Retinal pigment epithelial cell (primary cell): ENCODE results near the gene DOK5.
"Not testable (repeated sequence)": the region's sequence is repeated elsewhere in the genome, so short reads cannot be mapped to it uniquely, and the experiment has no call there.

Source experiments
- DNase-seq: peaks from one replicate; pipeline ENCODE4 v3.0.0-alpha.2; 2010; ENCODE audit warnings: low read depth
- H3K4me3 ChIP-seq: 2 replicates; pipeline ENCODE4 v1.5.1; 2011; ENCODE audit warnings: mild to moderate bottlenecking, low read length, control low read depth, moderate library complexity
- TF ChIP-seq, protein P1 (sequence below): conservative IDR thresholded peaks from 2 replicates; pipeline ENCODE4 v1.5.1; 2011; ENCODE audit warnings: low read depth, low read length, control low read depth, inconsistent platforms

The DOK5 gene

DNA sequence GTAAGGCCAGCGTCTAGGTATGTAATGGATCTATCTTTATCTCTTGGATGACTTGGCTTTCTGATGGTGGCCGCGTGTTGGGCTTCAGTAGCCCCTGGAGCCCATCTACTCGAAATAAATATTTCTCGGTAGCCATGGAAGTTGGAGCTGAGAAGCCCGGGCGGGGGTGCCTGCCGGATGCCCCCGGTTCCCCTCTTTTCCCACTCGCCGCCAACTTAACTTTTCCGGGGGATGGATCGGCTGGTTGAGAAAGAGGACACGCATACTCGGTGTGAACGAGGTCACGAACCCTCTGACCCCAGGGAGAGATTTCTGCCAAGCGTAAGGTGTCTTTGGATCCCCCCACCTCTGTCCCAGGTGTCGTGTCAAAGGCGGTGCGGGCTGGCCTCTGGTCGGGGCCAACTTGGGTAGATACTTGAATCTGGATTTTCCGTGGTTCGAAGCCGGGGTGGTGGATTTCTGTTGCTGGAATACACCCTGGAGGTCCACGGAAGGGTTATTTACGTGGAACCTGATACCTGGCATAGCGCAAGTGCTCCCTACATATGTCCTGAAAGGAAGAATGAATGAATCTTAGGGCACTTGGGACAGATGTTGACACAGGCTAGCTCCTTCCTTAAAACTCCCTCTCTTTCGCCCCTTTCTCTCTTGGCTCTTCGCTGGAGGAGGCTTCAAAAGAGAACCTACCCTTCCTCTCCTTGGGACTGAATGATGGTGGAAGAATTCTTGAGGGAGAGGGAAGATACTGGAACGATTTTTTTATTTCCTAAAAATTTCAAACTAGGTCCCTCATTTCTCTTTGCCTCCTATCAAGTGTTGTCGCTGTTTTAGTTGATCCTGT is 996 bp downstream of the DOK5 start:
- TF ChIP-seq, protein P1, sequence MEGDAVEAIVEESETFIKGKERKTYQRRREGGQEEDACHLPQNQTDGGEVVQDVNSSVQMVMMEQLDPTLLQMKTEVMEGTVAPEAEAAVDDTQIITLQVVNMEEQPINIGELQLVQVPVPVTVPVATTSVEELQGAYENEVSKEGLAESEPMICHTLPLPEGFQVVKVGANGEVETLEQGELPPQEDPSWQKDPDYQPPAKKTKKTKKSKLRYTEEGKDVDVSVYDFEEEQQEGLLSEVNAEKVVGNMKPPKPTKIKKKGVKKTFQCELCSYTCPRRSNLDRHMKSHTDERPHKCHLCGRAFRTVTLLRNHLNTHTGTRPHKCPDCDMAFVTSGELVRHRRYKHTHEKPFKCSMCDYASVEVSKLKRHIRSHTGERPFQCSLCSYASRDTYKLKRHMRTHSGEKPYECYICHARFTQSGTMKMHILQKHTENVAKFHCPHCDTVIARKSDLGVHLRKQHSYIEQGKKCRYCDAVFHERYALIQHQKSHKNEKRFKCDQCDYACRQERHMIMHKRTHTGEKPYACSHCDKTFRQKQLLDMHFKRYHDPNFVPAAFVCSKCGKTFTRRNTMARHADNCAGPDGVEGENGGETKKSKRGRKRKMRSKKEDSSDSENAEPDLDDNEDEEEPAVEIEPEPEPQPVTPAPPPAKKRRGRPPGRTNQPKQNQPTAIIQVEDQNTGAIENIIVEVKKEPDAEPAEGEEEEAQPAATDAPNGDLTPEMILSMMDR: no peak
- no peak for DNase-seq
- H3K4me3 ChIP-seq: peak overlapping the region; percentile 81

DNA sequence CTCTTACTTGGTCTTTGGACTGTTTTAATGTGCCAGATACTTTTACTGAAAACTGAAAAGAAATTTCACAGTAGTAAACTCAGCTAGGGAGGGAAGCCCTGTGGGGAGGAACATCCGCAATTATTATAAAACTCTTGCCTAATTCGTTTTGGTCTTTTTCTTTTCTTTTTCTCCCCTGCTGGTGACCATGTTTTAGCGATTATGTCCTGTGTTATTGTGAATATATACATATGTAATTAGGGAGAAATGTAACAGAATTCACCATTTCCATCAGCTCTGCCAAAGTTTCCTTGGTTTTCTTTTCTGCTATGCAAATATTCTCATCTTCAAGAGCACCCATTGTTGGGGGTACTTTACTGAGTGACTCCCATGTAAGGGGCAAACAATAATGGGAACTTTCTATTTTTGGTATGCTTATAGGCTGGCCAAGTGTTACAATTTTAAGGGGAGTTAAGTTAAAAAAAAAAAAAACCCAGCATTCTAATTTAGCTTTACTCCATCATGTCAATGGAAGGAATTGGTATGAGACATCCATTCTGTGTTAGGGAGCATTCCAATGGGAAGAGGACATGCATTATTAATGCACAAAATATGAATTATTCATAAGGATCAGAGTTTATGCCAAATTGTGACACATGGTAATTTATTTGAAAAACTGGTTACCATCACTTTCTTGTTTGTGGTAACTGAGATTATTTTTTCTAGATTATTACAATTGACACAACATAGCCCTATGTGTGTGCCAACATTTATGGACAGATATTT is 2.0 kb downstream of the DOK5 start:
- TF ChIP-seq, protein P1: no peak
- no peak overlapping the region for H3K4me3 ChIP-seq
- DNase-seq: no peak

DNA sequence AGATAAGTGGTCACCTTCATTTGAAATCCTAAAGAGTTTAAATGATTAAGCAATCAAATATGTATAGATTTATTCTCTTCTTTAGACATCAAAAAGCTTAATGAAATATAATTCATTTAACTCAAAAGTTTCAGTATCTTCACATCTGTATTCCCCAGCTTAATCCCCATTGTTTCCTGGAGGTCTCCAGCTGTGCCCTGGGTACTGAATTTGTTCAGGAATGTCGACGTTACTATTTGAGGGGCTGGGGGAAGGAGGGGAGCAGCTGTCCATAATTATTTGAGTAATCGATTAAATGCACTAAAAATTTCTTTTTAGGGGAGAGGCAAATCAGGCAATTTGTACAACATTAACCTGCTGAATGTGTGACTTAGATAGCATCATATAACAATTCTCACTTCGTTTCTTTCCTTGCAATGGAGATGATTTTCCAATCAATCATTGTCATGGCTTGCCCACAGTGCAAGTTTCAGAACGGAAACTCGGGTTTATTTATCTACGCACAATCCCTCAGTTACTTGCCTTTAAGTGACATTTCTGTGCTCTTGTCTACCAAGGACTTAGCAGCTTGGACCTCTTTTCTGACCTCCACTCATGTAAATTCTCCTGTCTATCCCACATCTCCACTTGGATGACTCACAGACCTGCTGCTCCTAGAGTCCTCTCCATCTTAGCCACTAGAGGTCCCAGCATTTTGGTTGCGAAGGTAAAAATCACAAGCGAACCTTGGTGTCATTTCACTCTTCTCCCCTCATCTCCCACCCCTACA is 3.9 kb downstream of the DOK5 start:
- TF ChIP-seq, protein P1: peak; percentile 46
- no peak overlapping the region for H3K4me3 ChIP-seq
- no peak for DNase-seq

DNA sequence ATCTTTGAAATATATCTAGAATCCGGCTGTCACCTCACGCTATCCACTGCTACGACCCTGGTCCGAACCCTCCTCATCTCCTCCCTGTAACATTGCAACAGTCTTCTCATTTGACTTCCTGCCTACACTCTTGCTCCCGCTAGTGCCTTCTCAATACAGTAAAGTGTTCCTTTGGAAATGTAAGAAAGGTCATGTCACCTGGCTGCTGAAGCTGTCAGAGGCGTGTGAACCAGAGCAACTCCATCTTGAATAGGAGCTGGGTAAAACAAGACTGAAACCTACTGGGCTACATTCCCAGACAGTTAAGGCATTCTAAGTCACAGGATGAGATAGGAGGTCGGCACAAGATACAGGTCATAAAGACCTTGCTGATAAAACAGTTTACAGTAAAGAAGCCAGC is 4.5 kb downstream of the DOK5 start:
- not testable (repeated sequence) for H3K4me3 ChIP-seq, DNase-seq

DNA sequence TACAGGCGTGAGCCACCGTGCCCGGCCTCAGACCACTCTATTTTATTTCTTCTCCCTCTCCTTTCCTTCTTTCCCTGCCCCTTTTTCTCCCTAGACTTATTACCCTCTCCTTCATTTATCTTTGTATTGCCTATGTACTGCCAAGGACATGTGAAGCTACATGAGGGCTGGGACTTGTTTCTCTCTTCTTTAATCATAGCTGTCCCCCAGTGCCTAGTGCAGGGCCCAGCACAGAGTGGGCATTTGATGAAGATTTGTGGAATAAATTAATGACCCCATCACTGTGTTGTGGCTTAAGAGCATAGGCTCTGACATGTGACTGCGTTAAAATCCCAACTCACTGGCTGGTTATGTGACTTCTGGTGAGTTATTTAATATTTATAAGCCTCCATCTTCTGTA is 6.0 kb downstream of the DOK5 start:
- DNase-seq: no peak
- TF ChIP-seq, protein P1: no peak

DNA sequence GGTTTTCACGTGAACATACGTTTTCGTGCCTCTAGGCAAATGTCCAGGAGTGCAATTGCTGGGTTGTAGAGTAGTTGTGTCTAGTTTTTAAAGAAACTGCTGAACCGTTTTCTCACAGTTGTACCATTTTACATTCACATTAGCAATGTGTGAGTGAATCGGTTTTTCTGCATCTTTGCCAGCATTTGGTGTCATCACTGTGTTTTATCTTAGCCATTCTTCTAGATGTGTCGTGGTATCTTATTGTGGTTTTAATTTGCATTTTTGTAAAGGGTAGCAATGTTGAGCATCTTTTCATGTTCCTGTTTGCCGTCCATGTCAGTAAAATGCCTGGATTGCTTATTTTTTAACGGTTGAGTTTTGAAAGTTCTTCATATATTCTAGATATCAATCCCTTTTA is 10.2 kb downstream of the DOK5 start:
- TF ChIP-seq, protein P1: no peak
- DNase-seq: no peak
- H3K4me3 ChIP-seq: no peak overlapping the region

More for the DNA sequence above, 6.0 kb downstream of the DOK5 start:
- H3K4me3 ChIP-seq: no peak overlapping the region

DNA sequence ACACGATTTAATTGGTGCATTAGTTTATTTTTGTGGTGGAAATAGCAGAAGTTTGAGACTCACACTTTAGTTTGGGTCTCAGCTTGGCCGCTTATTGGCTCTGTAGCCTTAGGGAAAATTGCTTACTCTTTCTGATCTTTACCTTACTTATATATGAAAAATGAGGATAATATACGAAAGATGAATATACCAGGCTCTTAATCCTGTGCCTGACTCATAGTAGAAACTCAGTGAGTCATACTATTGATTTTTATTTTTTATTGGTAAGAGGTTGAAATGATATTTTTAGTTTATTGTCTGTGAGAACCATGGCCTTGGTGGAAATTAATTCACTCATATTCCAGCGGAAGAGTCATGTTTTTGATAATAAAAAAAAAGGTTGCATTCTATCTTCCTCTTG is 11.2 kb downstream of the DOK5 start:
- TF ChIP-seq, protein P1: no peak
- no peak for DNase-seq
- H3K4me3 ChIP-seq: no peak overlapping the region
